Panc1 (cell line): ENCODE results near the gene NATD1. TPM values are rescaled to one million over a fixed set of nuclear protein-coding genes. Genes with fewer than 3 reads are reported as not detected.

Source experiments
- ATAC-seq: fragments of 200-7000 bp; cut with Tn5 transposase; 2 replicates; pipeline ENCODE4 v1.9.1; 2020; ENCODE audit warnings: mild to moderate bottlenecking, moderate library complexity
- BruUV-seq: library from RNA; stranded (reverse); fragments of 400-500 nt; replicated peaks from 2 replicates; lab custom pipeline; 2021; lab: Mats Ljungman, UMichigan
- CTCF ChIA-PET: fragments of 300-600 bp; sonication (Branson Sonifier 250); formaldehyde crosslinking; loops from one replicate; lab custom pipeline; 2022; ENCODE audit warnings: antibody characterized with exemption; lab: Charles Lee
- POLR2A ChIA-PET: fragments of 300-600 bp; sonication (Branson Sonifier 250); formaldehyde crosslinking; loops from one replicate; lab custom pipeline; 2022; ENCODE audit warnings: antibody characterized with exemption; lab: Charles Lee
- DNase-seq: peaks from one replicate; pipeline ENCODE4 v3.0.0-alpha.2; 2010; ENCODE audit warnings: low read depth, low spot score
- H3K27ac ChIP-seq: 2 replicates; pipeline ENCODE4 v1.5.1; 2011; ENCODE audit warnings: mild to moderate bottlenecking, low read length, inconsistent platforms
- H3K27me3 ChIP-seq: fragments of 200-500 bp; sonication (Bioruptor generic); 2 replicates; pipeline ENCODE4 v1.6.0; 2014; ENCODE audit warnings: low read length, inconsistent platforms; ENCODE audit not compliant: control insufficient read depth, insufficient read depth
- H3K36me3 ChIP-seq: fragments of 200-500 bp; sonication (Bioruptor generic); 2 replicates; pipeline ENCODE4 v1.5.1; 2014; ENCODE audit warnings: inconsistent platforms, mild to moderate bottlenecking, low read length, moderate library complexity; ENCODE audit not compliant: control insufficient read depth, insufficient read depth
- H3K4me1 ChIP-seq: 2 replicates; pipeline ENCODE4 v1.5.1; 2011; ENCODE audit warnings: inconsistent platforms, mild to moderate bottlenecking, low read length, moderate library complexity; ENCODE audit not compliant: control insufficient read depth, insufficient read depth
- H3K4me3 ChIP-seq, 2 experiments: 2 replicates each; pipeline ENCODE4 v1.5.1; 2011 to 2012; ENCODE audit warnings: low read depth in 2 of 2, low read length in 2 of 2, mild to moderate bottlenecking in 2 of 2, inconsistent platforms in 1 of 2, moderate library complexity in 1 of 2
- H3K9me3 ChIP-seq: fragments of 200-500 bp; sonication (Bioruptor generic); 2 replicates; pipeline ENCODE4 v1.5.1; 2014; ENCODE audit warnings: low read depth, mild to moderate bottlenecking, inconsistent platforms, low read length, moderate library complexity; ENCODE audit not compliant: control insufficient read depth, insufficient read depth
- POLR2AphosphoS5 ChIP-seq: IDR thresholded peaks from 2 replicates; pipeline ENCODE4 v1.6.1; 2012; ENCODE audit warnings: mild to moderate bottlenecking, low read depth, low read length, moderate library complexity
- SIN3A ChIP-seq: IDR thresholded peaks from 2 replicates; pipeline ENCODE4 v1.6.1; 2012; ENCODE audit warnings: low read depth, mild to moderate bottlenecking, low read length, moderate library complexity, borderline replicate concordance; ENCODE audit not compliant: insufficient read depth
- TCF7L2 ChIP-seq: IDR thresholded peaks from 2 replicates; pipeline ENCODE4 v1.6.1; 2011; ENCODE audit warnings: mild to moderate bottlenecking, low read depth, low read length, inconsistent platforms
- in situ Hi-C: cut with HindIII; loops from 2 replicates; pipeline ENCODE4 v1.10.0; 2016; ENCODE audit warnings: low sequenced_read_pairs, low pct_unique_long_range_greater_than_20kb
- intact Hi-C: fragments of 100-400 bp; cut with micrococcal nuclease; formaldehyde crosslinking; loops from one replicate; pipeline ENCODE4 v1.10.0; 2022; ENCODE audit not compliant: unreplicated experiment
- total RNA-seq: library from RNA; stranded (reverse); gene quantifications from one replicate; pipeline ENCODE4 v1.2.1, GENCODE V29; 2021; ENCODE audit not compliant: unreplicated experiment
- TF ChIP-seq, protein P1 (sequence below): fragments of 450-650 bp; IDR thresholded peaks from 2 replicates; pipeline ENCODE4 v1.5.1; 2017; ENCODE audit warnings: mild to moderate bottlenecking
- TF ChIP-seq, protein P2 (sequence below), 2 experiments: IDR thresholded peaks; 2 replicates each; pipeline ENCODE4 v1.6.1; 2011 to 2012; ENCODE audit warnings: low read depth in 2 of 2, control low read depth in 1 of 2, low read length in 1 of 2, mild to moderate bottlenecking in 1 of 2, moderate library complexity in 1 of 2; ENCODE audit not compliant: insufficient read depth in 1 of 2

The NATD1 gene
- total RNA-seq, 1 experiment from 2014 or later, result 2.8 TPM

DNA sequence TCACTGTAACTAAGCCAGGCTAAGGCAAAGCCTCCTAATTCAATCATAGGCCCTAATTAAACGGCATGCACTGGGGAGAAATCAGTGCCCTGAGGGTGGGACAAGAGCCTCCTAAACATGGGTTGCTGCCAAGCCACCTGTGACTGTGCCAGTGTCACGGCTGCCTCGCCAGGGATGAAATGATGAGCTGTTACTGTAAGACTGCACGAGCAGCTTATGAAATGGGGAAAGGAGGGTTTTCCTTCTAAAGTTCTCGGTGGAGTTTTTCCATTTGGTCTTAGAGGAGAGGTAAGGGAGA, 52.0 kb downstream of the NATD1 start:
- TF ChIP-seq, protein P1, sequence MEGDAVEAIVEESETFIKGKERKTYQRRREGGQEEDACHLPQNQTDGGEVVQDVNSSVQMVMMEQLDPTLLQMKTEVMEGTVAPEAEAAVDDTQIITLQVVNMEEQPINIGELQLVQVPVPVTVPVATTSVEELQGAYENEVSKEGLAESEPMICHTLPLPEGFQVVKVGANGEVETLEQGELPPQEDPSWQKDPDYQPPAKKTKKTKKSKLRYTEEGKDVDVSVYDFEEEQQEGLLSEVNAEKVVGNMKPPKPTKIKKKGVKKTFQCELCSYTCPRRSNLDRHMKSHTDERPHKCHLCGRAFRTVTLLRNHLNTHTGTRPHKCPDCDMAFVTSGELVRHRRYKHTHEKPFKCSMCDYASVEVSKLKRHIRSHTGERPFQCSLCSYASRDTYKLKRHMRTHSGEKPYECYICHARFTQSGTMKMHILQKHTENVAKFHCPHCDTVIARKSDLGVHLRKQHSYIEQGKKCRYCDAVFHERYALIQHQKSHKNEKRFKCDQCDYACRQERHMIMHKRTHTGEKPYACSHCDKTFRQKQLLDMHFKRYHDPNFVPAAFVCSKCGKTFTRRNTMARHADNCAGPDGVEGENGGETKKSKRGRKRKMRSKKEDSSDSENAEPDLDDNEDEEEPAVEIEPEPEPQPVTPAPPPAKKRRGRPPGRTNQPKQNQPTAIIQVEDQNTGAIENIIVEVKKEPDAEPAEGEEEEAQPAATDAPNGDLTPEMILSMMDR, result no peak
- TF ChIP-seq, protein P2, sequence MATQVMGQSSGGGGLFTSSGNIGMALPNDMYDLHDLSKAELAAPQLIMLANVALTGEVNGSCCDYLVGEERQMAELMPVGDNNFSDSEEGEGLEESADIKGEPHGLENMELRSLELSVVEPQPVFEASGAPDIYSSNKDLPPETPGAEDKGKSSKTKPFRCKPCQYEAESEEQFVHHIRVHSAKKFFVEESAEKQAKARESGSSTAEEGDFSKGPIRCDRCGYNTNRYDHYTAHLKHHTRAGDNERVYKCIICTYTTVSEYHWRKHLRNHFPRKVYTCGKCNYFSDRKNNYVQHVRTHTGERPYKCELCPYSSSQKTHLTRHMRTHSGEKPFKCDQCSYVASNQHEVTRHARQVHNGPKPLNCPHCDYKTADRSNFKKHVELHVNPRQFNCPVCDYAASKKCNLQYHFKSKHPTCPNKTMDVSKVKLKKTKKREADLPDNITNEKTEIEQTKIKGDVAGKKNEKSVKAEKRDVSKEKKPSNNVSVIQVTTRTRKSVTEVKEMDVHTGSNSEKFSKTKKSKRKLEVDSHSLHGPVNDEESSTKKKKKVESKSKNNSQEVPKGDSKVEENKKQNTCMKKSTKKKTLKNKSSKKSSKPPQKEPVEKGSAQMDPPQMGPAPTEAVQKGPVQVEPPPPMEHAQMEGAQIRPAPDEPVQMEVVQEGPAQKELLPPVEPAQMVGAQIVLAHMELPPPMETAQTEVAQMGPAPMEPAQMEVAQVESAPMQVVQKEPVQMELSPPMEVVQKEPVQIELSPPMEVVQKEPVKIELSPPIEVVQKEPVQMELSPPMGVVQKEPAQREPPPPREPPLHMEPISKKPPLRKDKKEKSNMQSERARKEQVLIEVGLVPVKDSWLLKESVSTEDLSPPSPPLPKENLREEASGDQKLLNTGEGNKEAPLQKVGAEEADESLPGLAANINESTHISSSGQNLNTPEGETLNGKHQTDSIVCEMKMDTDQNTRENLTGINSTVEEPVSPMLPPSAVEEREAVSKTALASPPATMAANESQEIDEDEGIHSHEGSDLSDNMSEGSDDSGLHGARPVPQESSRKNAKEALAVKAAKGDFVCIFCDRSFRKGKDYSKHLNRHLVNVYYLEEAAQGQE (IDR thresholded peaks at IDR 0.05; ENCODE audit: insufficient read depth in 1 of 2, low read depth in 2 of 2, low read length in 1 of 2), result no peak
- TF ChIP-seq POLR2AphosphoS5, result no peak
- TF ChIP-seq SIN3A, result no peak
- TF ChIP-seq TCF7L2, result no peak
- no peaks in the 10 kb centered on the region for H3K4me1 ChIP-seq
- H3K4me3 ChIP-seq, result no peak overlapping the region
- DNase-seq, result no peak
- intact Hi-C loops (no loop called here), in situ Hi-C loops (no loop called here)
- no peak for ATAC-seq
- no peaks in the 10 kb centered on the region for H3K9me3 ChIP-seq
- H3K36me3 ChIP-seq, result no peaks in the 10 kb centered on the region; the same call in none of the 2 replicates
- no peaks in the 10 kb centered on the region for H3K27me3 ChIP-seq
- no peak overlapping the region for H3K27ac ChIP-seq
- ChIA-PET POLR2A (interaction anchor here (0.6 kb wide), 1 partner anchor 158 kb away, joined by 6 read pairs; the partner anchor contains the start of gene USP22), CTCF (no interaction called here)
- no TSS peak for BruUV-seq

DNA sequence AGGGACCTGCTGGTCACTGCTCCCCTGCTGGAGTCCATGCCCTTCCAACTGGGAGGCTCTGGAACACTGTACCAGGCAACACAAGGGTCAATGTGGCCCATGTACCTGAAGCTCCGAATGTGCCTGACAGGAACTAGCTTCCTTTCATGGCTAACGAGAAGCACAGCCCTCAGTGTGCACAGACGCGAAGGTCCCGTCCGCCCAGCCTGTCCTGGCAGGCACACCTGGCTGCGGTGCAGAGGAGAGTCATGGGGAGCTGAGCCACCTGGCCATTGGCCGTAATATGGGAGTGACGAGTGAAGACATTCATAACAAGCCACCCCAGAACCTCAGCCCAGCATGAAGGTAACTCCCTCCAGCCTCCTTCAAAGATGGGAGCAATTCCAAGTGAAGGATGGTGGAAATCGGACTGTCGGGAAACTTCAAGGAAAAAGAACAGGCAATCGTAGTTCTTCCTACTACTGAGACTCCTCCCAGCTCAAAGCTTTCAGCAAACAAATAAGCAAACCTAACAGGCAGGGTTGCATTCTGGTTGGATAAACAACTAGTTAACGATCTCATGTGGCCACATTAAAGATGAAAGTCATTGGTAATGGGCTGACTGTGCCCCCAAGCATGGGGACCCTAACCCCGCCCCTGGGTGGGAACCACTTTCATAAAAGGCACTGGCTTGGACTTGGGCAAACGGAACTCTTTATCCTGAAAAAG, 52.5 kb downstream of the NATD1 start:
- no peak overlapping the region for H3K27ac ChIP-seq
- no peak for DNase-seq
- intact Hi-C loops (no loop called here), in situ Hi-C loops (no loop called here)
- no peaks in the 10 kb centered on the region for H3K4me1 ChIP-seq
- BruUV-seq, result no TSS peak
- ChIA-PET POLR2A (interaction anchor here (0.6 kb wide), 1 partner anchor 158 kb away, joined by 6 read pairs; the partner anchor contains the start of gene USP22), CTCF (interaction anchor here (0.6 kb wide), 1 partner anchor 81 kb away, joined by 6 read pairs; no protein-coding TSS in a partner anchor)
- H3K4me3 ChIP-seq, result no peak overlapping the region
- no peaks in the 10 kb centered on the region for H3K27me3 ChIP-seq
- H3K9me3 ChIP-seq, result no peaks in the 10 kb centered on the region
- ATAC-seq, result no peak
- TF ChIP-seq, protein P1, result no peak
- TF ChIP-seq, protein P2 (IDR thresholded peaks at IDR 0.05; ENCODE audit: insufficient read depth in 1 of 2, low read depth in 2 of 2, low read length in 1 of 2), result no peak
- H3K36me3 ChIP-seq, result no peaks in the 10 kb centered on the region; the same call in none of the 2 replicates
